ENCODE data around the gene BCL7A.
"Not testable (repeated sequence)": the region's sequence is repeated elsewhere in the genome, so short reads cannot be mapped to it uniquely, and the experiment has no call there.

Gene BCL7A

DNA sequence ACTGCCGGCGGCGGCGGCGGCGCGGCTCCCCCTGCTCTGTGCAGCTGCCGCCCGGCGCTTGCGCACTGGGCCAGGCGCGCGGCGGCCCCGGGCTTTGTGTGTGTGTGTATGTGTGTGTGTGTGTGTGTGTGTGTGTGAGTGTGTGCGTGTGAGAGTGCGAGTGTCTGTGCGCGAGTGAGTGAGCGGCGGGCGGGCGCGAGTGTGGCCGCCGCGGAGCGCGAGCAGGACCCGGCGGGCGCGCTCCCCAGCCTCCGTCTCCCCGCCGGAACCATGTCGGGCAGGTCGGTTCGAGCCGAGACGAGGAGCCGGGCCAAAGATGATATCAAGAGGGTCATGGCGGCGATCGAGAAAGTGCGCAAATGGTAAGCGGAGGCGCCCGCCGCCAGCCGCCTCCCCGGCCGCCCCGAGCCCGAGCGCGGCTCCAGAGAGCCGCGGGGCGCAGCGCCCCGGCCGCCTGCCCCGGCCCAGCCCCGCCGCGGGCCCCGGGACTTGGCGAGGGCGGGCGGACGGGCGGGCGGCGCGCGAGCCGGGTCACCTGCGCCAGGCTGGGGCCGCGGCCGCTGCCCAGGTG lies at the start of gene BCL7A:
BCL7A (plus strand) TSS at position 63 of the 571 bp plus-strand sequence; CDS start at position 271, 208 bp downstream.
- DNase-seq = peak; percentile 68

DNA sequence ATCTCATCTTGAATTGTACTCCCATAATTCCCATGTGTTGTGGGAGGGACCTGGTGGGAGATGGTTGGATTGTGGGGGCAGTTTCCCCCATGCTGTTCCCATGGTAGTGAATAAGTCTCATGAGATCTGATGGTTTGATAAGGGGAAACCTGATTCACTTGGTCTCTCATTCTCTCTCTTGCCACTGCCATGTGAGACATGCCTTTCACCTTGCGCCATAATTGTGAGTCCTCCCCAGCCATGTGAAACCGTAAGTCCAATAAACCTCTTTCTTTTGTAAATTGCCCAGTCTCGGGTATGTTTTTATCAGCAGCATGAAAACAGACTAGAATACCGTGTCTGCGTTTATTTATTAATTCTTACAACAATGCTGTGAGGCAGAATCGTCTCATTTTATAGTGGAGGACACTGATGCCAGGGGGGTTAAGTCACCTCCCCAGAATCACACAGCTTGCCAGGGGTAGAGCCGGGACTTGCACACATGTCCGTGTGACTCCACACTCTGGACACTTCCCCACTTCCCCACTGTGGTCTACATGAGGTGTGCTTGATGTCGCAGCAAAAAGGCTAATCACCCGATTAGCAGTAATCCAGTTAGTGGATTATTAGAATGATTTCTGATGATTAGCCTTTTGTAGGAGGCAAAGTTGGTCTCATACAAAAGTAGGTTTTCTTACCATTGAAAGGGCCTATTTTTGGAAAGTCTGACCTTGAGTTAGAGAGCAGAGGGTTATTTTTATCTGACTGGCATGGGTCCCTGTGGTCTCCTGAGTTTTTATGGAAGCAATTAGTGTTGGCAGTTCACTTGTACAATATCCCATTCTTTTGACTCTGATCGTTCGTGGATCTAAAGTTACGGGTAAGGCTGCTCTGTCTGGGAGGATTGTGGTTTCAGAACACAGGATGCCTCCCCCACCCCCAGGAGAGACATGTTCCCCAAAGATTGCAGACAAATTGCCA lies 47.4 kb upstream of the BCL7A start:
- no peak for DNase-seq

DNA sequence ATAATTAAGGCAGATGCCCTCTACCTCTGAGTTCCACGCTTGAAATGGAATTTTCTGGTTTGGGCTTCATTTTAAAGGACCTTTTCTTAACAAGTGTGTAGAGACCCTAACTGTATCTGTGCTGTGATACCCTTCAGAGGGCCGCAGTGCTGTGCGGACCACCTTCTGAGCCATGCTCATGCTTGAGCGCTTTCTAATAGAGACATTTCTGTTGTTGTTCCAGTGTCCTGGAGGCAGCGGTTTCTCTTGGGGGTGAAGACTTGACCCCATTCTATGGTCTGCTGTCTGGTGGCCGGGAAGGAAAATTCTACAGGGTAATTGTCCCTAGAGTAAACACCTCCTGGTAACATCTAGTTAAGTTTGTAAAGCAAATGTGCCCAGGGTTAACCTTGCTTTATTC lies 46.7 kb upstream of the BCL7A start:
- DNase-seq = no peak

DNA sequence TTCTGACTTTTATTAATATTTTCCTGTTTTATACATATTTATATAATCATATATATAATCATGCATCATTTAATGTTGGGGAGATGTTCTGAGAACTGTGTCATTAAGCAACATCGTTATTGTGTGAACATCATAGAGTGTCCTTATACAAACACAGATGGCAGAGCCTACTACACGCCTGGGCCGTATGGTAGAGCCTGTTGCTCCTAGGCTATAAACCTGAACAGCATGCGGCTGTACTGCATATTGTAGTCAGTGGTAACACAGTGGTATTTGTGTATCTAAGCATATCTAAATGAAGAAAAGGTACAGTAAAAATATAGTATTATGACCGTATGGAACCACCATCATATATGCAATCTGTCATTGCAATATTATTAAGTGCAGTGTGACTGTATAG lies 44.7 kb upstream of the BCL7A start:
- DNase-seq = no peak

DNA sequence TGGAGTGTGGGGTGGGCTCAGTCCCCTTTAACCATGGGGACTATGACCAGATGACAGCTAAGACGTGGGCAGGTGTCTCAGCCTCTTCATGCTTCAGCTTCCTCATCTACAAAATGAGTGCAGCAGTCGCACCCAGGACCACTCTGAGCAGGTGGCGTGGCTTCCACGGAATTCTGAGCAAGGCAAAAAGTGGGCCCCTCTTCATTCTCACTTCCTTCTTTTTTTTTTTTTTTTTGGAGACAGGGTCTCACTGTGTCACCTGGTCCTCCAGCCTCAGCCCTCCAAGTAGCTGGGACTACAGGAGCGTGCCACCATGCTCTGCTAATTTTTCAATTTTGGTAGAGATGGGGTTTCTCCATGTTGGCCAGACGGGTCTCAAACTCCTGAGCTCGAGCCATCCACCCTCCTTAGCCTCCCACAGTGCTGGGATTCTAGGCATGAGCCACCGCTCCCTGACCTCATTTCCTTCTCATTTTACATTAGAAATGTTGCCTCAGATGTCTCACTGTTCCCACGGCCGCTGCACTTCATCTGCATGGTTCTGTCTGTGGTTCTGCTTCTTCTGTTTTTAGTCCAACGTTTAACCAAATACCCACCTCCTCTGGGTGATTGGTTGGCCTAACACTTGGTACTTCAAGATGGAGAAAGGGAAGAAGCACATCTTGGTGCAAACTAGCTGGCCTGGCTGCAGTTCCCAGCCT lies 41.3 kb upstream of the BCL7A start:
- no peak for DNase-seq

DNA sequence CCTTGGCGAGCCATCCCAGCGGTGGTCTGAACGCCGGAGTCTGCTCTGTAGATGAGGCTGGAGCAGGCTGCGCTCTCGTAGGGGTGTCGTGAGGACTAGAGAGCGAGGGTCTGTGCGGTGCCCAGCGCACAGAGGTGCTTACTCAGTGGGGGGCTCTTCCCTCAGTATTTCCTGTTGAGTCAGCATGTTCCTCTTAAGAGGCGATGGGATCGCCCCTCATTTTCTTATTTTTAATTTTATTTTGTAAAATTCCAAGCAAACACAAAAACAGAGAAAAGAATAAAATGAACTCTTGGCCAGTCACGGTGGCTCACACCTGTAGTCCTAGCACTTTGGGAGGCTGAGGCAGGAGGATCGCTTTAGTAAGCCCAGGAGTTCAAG lies 40.8 kb upstream of the BCL7A start:
- DNase-seq = no peak

DNA sequence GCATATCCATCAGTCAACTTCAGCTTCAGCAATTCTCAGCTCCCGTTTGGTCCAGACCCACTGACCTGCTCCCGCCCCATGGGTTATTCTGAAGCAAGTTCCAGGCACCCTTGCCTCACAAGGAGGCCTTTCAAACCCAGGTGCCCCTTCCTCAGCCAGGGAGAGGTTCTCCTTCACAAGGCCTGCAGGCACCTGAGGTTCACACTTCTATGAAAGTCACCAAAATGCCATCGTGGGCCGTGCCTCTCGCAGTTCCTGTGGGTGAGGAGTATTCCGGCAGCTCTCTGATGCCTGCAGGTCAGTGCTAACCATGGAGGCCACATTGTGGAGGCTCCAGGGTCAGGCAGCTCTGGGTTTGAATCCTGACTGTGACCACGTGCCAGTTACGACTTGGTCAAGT lies 40.2 kb upstream of the BCL7A start:
- DNase-seq = no peak

DNA sequence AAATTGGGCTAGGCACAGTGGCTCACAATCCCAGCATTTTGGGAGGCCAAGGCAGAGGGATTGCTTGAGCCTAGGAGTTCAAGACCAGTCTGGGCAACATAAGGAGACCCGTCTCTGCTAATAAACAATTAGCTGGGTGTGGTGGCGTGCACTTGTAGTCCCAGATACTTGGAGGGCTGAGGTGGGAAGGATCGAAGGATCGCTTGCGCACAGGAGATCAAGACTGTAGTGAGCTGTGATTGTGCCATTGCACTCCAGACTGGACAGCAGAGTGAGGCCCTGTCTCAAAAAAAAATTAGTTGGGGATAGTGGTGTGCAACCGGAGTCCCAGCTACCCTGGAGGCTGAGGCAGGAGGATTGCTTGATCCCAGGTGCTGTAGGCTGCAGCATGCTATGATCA lies 38.7 kb upstream of the BCL7A start:
- no peak for DNase-seq

DNA sequence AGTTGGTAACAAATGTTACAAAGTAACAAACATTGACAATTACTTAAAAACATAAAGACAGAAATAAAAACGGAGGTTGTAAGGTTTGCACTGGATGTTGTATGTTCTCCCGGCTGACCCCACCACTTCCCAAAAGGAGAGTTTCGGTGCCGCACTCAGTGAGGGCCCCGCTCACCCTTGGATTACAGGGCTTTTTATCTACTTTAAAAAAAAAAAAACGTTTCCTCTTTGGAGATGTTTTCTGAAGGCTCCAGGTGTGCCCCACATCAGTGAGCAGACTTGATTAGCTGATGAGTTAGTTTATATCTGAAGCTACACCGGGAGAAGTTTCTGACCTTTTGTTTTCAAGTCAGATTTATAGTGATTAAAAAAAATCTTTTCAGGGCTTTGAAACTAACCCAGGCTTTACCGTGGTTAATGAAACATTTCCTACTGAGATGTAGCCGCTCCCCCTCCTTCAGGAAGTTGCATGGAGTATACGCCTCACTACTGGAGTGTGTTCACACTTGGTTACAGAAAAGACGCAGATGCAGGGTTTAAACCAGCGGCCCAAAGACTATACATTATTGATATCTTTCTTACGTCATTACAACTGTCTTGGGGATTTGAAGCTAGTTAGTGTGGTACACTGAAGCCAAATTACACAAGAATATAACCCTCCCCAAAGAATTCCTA lies 38.0 kb upstream of the BCL7A start:
- DNase-seq = no peak

DNA sequence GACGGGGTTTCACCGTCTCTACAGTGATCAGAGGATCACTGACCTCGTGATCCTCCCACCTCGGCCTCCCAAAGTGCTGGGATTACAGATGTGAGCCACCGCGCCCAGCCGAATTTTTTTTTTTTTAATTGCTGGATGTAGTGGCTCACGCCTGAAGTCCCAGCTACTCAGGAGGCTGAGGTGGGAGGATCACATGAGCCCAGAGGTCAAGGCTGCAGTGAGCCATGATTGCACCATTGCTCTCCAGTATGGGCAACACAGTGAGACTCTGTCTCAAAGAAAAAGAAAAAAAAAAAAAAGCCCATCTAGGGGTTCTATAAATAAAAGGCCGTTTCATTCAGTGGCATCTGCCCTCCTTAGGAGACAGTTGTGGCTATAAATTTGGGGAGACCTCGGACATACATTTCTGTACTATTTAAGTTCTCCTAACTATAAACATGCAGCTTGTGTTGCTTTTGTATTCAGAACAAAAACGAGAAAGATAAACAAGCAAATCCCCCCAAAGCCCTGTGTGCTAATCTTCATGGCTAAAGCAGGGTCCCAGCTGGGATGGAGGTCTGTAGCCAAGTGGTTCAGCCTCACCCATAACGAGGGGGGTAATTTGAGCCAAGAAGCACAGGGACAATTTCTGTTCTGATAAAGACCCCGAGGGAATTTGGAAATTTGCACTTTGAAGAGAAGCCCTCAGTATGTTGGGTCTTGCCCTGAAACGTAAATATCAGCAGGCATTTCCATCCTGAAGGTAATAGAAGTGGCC lies 35.0 kb upstream of the BCL7A start:
- DNase-seq = no peak

DNA sequence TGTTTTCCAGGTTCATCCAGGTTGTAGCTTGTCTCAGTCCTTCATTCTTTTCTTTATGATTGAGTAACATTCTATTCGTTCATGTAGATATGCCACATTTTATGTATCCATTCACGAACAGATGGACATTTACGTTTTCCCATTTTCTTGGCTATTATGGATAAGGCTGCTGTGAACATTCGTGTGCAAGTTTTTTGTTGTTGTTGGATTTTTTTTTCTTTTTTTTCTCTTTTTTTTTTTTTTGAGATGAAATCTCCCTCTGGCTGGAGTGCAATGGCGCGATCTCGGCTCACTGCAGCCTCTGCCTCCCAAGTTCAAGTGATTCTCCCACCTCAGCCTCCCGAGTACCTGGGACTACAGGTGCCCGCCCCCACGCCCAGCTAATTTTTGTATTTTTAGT lies 33.2 kb upstream of the BCL7A start:
- not testable (repeated sequence) for DNase-seq

DNA sequence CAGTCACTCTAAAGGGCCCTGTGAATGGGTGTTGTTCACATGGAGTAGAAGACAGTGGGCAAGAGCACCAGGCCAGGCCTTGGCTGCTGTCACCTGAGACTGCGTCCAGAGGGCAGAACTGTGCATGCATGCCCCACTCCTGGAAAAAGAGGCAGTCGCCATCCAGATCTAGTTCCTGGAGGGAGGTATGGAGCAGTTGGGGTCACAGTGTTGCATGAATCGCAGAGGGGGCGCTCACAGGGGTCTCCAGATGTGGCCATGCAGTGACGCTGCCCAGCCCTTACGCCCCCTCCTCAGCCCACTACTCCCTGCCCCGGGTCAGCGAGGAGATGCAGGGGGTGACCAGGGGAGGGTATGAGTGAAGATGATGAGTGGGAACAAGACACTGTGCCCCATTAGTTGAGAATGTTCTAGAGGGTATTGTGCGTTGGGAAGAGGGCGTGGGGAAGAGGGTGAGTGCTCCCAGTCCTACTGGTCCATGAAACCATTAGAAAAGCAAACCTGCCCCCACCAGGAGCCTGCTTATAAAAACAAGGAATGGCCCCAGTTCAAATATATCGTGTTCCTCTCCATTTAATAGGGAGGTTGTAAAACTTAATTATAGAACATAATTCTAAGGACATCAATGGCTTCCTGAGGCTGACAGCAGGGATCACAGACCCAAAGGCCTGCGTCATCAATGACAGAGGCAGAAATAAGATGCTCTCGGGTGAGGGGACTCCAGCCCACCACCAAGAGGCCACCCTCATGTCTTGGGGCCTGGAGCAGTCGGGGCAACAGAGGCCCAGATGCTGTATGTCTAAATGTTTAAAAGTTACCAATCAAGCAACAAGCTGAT lies 32.2 kb upstream of the BCL7A start:
- no peak for DNase-seq

DNA sequence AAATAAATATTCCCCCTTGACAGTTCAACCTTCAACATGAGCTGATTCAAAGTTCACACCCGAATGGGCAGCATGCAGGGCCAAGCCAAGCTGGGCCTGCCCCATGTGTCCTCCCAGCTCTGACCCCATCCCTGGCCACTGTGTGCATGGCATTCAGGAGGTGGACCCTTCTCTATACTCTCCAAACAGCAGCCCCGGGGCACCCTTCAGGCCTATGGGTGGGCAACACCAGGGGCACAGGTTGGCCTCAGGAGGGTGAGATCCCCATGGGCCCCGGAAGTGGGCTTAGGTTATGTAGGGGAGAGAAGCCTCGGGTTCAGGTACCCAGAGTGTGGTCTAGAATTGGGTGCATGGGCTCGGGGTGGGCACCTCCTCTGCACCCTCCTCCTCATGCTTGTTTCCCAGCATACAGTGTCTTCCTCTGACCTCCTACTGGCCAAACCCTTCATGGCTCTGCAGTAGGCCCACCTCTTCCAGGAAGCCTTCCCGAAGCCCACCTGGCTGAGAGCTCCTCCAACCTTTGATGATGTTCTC lies 31.5 kb upstream of the BCL7A start:
- no peak for DNase-seq

DNA sequence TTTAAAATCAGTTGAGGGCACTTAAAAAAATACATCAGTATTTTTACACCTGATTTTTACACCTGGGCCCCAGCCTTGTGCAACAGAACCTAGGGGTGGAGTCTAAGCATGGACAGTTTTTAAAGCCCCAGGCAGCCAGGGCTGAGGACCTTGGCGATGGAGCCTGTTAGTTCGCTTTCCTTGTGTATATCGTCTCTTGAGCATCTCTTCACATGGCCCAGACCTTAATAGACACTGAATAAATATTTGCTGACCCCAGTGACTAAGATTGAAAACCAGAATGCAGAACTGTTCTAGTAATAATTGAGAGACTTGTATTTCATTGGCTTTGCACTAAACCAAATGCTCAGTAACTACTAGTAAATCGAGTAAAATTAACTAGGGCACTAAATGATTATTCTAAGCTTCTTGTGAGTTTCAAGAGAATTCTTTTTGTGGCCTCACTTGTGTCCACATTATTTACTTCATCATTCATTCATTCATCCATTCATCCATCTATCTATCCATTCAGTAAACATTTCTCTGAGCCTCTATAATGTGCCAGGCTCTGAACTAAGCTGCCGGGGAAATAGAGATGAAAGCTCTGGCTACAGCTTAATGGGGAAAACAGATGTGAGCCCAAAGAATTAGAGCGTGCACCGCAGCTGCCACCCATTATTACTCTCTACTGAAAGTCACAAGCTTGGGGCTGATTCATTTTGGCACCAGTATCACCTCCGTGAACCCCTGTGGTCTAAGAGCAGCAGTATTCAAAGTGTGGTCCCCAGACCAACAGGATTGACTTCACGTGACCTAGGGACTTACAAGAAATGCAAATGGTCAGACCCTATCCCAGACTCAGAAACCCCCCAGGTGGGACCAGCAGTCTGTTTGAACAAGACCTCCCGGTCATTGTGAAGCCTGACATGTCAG lies 30.7 kb upstream of the BCL7A start:
- DNase-seq = no peak

DNA sequence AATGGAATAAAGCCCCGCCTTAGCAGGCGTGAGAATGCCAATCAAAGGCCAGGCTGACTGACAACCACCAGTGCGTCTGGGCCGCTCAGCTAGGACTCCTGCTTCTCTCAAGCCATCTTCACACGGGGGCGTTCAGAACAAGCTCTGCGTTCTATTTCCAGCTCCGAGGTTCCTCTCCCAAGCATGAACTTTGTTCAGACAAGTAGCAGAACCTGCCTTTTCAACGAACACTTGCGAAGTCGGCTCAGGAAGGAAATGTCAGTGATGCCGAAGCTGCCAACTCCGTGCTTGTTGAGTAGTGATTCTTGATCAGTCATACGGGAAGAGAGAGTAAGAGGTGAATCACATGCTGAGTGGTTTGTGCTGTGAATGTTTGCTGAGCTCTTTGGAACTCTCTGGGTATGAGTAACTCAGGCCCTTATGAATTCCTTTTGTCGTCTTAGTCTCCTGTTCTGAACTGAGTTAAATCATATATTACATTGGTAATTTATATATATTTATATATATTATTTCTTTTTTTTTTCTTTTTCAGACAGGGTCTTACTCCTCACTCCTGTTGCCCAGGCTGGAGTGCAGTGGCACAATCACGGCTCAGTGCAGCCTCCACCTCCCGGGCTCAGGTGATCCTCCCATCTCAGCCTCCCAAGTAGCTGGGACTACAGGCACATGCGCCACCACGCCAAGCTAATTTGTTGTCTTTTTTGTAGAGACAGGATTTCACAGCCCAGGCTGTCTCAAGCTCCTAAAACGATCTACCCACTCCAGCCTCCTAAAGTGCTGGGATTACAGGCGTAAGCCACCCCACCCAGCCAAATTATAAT lies 29.4 kb upstream of the BCL7A start:
- DNase-seq = peak; percentile 21

DNA sequence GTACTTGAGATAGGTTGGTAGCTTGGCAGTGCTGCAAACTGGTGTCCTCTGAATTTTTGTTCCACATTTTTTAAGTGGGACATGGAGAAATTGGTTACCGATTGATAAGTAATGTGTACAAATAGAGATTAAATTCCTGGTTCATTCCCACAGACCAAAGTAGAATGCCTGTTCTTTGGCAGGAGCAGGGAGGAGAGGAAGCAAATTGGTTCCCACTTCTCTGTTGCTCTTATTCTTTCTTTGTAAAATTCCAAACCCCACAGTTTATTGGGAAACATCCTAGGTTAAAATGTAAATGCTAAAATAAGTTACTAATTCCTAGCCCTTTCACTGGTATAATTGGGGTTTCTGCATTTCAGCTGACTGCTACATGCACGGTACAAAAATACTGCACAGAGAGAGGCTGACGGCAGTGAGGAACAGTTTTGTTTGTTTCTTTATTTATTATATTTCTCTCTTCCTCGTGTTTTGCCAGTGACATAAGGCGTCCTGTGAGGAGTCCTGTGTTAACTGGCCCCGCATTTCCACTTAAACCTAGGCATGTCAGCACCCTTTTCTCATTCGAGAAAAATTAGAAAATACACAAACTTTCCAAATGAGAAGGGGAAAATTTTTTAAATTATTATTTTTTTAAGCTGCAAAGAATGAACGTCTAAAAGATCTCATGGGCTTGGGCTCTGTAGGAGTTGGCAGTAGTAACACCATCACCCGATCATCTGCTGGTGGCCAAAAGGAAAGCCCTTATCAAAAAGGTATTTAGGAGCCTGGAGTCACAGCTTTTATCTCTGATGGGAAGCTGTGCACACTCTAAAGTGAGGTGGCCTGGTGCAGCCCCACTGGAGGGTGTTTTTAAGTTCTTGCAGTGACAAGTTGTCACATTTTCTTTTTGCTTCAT lies 25.4 kb upstream of the BCL7A start:
- DNase-seq = no peak

DNA sequence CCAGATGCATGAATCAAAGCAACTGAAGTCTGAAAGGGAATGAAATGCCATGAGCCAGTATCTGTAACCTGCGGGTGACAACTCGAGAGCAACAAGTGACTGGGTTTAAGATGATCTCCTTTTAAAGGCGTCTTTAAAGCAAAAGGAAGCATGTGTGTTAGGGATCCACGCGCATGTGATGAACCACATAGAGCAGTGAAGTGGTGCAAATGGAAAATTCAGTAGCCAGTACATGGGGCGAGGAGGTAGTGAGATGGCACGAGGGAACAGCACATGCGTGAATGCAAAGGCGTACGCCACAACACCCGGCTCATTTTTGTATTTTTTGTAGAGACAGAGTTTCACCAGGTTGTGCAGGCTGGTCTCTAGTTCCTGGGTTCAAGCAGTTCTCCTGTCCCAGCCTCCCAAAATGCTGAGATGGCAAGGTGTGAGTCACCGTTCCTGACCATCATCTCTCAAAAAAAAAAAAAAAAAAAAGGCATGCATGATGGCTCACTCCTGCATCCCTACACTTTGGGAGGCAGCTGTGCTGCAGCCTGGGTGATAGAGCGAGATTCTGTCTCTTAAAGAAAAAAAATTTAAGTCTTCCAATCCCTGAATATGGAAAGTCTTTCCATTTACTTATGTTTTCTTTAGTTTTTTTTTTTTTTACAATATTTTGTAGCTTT lies 24.6 kb upstream of the BCL7A start:
- no peak for DNase-seq
